Measurements from ENCODE around the gene SGTA.

The SGTA gene

GRCh38 chr19:2809387-2810140 is 26.5 kb upstream of the SGTA start:
- DNase-seq = no peak

DNA sequence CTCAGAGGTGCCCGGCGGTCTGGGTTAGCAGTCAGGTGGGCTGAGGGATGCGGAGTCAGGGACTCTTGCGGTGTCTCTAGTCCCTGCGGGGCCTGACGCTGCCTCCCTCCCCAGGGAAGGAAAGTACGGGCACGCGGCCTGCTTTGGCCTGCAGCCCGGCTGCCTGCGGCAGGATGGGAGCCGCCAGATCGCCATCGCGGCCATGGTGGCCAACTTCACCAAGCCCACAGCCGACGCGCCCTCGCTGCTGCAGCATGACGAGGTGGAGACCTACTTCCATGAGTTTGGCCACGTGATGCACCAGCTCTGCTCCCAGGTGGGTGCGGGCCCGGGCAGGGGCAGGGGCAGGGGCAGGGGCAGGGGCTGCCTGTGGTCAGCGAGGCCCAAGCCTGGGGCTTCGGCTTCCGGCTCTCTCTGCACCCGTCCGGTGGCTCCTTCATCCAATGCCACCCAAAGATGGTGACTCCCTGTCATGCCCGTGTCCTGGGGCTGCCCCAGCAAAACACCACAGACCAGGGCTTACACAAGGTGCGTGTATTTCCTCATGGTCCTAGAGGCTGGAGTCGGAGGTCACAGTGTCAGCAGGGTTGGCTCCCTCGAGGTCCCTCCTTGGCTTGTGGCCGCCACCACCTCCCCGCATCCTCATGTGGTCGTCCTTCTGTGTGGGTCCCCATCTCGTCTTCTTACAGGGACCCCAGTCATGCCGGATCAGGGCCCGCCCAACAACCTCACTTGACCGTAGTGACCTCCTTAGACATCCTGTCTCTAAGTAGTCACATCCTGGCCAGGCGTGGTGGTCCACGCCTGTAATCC is 25.3 kb upstream of the SGTA start:
- DNase-seq = no peak

- no peak for DNase-seq
Measured at GRCh38 chr19:2807379-2808128, 24.5 kb upstream of the SGTA start.

- DNase-seq = no peak
Measured at GRCh38 chr19:2806736-2807378, 23.8 kb upstream of the SGTA start.

- no peak for DNase-seq
Measured at GRCh38 chr19:2805991-2806649, 23.0 kb upstream of the SGTA start.

DNA sequence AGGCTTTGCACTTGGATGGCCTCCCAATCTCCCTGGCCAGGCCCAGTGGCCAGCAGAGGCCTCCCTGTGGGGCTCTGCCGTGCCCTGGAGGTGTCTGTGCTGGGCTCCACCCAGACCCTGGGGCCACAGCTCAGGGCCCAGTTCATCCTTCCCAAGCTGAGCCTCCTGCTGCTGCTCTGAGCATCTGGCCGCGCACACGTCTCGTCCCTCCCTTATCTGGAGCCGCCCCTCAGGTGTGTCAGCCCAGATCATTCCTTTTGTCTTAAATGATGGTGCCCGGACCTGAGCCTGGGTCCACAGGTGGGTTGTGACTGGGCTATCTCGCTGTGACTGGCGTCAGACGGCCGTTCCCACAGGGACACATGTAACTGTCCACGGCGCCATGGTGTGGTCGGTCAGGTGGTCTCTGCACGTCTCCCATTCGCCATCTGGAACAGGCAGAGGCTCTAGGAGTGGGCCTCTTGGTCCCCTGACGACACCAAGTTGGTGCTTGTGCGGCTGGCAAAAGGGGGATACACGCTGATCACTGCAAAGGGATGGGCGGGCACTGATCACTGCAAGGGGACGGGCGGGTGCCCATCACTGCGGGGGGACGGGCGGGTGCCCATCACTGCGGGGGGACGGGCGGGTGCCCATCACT is 22.3 kb upstream of the SGTA start:
- no peak for DNase-seq

- DNase-seq = no peak
Measured at GRCh38 chr19:2804156-2805004, 21.3 kb upstream of the SGTA start.

DNA sequence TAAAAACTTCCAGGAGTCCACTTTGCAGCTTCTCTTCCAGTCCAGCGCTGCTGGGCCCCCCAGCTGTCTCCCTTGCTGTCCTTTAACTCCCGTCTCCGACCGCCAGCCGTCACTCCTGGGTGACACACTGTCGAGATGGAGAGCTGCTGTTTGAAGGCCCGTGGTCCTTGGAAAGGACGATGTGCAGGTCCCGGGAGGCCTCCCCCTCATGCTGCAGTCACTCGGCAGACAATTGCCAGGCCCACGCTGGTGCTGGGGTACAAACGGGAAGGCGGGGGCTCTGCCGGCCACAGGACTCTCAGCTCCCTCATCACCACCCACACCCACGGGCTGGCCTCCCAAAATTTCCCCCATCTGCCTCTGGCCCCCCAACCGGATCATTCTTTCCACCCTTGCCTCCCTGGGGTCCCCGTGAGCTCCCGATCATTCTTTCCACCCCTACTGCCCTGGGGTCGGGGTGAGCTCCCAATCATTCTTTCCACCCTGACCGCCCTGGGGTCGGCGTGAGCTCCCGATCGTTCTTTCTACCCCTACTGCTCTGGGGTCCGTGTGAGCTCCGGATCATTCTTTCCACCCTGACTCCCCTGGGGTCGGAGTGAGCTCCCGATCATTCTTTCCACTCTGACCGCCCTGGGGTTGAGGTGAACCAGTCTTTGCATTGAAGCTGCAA is 20.5 kb upstream of the SGTA start:
- DNase-seq = no peak

DNA sequence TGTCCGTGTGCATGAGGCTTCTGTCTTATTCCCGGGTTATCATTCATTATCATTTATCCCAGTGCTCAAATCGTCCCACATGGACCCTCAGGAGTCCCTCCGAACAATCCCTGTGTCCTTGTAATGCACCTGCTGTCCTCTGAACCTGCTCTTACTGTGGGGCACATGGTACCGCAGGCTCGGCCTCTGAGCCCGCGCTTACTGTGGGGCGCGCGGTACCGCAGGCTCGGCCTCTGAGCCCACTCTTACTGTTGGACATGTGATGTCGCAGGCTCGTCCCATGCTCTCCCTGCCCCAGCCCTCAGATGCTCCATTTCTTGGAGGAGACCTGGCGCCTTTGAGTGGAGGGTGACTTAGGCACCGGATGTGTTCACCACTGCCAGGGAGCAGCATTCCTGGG is 19.8 kb upstream of the SGTA start:
- no peak for DNase-seq

- DNase-seq = no peak
Measured at GRCh38 chr19:2800506-2800905, 17.4 kb upstream of the SGTA start.

GRCh38 chr19:2799273-2800020 is 16.4 kb upstream of the SGTA start:
- DNase-seq = no peak

DNA sequence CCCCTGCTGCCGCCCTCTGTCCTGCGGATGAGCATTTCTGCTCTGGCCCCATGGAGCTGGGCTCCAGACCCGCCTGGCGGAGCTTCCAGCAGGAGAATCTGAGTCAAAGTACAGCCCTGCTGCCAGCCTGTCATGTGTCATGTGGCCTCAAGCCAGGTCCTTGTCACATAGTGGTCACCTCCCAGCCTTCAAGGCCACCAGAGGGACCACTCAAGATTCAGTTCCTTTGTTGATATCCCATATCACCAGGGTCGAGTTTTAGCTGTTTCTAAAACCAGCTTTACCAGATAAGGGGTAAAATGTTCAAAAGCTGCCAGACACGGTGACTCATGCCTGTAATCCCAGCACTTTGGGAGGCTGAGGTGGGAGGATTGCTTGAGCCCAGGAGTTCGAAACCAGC is 15.7 kb upstream of the SGTA start:
- no peak for DNase-seq

DNA sequence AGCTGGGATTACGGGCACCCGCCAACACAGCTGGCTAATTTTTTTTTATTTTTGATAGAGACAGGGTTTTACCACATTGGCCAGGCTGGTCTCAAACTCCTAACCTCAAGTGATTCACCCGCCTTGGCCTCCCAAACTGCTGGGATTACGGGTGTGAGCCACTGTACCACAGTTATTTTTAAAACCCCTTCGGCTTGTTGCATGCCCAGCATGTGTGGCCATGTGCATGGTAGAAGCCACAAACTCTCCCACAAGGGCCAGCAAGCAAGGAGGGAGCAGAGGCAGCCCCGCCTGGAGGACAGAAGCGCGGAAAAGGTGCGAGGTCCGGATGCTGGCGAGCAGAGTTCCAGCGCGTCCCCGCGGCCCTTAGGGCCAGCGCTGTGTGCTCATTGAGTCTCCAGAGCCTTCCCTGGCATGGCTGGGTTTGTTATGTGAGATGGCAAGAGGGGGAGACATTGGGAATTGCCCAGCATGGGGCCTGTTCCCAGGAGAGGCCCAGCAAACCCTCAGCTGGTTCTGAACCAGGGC is 15.1 kb upstream of the SGTA start:
- no peak for DNase-seq

DNA sequence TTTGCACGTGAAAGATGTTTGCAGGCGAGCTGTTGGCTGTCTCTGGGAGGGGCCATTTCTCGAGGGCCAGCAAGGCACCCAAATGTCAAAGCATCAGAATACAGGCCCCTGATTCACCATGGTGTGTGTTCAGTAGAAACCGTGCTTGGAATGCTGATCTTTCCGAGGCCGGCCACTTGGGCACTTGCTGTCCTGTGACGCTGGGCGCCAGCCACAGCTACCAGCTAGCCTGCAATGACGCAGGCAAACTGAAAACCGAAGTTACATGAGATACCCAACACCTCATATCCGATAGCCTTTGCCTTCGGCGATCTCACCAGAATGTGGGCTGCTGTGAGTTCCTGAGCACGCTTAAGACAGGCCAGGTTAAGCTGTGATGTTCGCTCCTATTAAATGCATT is 14.2 kb upstream of the SGTA start:
- no peak for DNase-seq

- DNase-seq = no peak
Measured at GRCh38 chr19:2796659-2797266, 13.7 kb upstream of the SGTA start.

DNA sequence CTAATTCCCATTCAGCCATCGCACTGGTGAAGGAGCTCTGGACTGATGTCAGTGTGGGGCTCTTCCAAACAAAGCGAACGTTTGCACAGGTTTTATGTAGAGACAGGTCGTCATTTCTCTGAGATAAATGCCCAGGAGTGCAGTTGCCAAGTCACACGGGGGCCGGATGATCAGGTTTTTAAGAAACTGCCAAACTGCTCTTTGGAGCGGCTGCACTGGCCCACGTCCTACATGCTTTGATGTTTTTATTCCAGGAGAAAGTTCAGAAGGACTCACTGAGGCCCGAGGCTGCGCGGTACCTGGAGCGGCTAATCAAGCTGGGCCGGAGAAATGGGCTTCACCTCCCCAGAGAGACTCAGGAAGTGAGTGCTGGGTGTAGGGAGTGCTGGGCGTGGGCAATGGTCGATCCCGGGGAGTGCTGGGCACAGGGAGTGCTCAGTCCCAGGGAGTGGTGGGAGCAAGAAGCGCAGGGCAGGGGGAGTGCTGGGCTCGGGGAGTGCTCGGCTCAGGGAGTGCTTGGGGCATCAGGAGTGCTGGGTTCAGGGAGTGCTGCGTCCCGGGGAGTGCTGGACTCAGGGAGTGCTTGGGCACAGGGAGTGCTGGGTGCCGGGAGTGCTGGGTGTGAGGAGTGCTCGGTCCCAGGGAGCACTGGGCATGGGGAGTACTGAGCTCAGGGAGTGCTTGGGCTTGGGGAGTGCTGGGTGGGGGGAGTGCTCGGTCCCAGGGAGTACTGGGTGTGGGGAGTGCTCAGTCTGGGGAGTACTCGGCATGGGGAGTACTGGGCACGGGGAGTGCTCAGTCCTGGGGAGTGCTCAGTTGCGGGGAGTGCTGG is 13.0 kb upstream of the SGTA start:
- DNase-seq = no peak

- no peak for DNase-seq
Measured at GRCh38 chr19:2793577-2793976, 10.5 kb upstream of the SGTA start.

- no peak for DNase-seq
Measured at GRCh38 chr19:2793126-2793525, 10.1 kb upstream of the SGTA start.

All from 8988T (cell line).